ENCODE data around the gene TRPC5OS. TPM values are rescaled to one million over a fixed set of nuclear protein-coding genes. Genes with fewer than 3 reads are reported as not detected.

Gene TRPC5OS
- polyA plus RNA-seq, 1 donor (not counting 4 experiments of a cell fraction or from before 2014, with no cell fraction given) = not detected

GRCh38 chrX:111892375-111892774 is 16.4 kb downstream of the TRPC5OS start:
- H3K27me3 ChIP-seq (ENCODE audit: control insufficient read depth, extremely low read depth, insufficient read depth, low read length) = peaks cover 6% of the 10 kb centered on the region
- FAIRE-seq = no peak

DNA sequence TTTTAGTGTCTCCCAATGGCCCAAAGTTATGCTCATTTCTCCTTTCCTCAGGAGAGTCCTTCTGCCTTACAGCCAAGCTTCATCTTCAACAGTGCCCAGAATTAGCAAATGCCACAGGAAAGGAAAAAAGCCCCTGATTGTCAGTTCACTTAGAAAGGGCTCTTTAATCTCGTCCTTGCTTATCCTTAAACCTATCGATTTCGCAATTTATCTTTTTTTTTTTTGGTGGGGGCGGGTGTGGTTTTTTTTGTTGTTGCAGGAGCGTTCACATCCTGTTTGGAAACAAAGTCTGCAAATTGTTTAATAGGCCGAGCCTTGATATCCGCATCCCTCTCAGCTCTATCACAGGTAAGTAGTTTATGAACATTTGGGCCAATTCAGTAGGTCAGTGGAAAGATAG is 20.2 kb downstream of the TRPC5OS start:
- no peak overlapping the region for H2AFZ ChIP-seq (ENCODE audit: control insufficient read depth, low read length)
- H3K9me1 ChIP-seq (ENCODE audit: control insufficient read depth, extremely low read depth, insufficient read depth, low read length) = no peaks in the 10 kb centered on the region
- no peak overlapping the region for H3K4me2 ChIP-seq (ENCODE audit: control insufficient read depth, extremely low read depth, insufficient read depth, low read depth, low read length)
- TF ChIP-seq, protein P1, sequence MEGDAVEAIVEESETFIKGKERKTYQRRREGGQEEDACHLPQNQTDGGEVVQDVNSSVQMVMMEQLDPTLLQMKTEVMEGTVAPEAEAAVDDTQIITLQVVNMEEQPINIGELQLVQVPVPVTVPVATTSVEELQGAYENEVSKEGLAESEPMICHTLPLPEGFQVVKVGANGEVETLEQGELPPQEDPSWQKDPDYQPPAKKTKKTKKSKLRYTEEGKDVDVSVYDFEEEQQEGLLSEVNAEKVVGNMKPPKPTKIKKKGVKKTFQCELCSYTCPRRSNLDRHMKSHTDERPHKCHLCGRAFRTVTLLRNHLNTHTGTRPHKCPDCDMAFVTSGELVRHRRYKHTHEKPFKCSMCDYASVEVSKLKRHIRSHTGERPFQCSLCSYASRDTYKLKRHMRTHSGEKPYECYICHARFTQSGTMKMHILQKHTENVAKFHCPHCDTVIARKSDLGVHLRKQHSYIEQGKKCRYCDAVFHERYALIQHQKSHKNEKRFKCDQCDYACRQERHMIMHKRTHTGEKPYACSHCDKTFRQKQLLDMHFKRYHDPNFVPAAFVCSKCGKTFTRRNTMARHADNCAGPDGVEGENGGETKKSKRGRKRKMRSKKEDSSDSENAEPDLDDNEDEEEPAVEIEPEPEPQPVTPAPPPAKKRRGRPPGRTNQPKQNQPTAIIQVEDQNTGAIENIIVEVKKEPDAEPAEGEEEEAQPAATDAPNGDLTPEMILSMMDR (optimal IDR thresholded peaks at IDR 0.05 in 1 of 3, IDR thresholded peaks at IDR 0.05 in 1 of 3, conservative IDR thresholded peaks at IDR 0.05 in 1 of 3; ENCODE audit: extremely low read depth in 1 of 3, insufficient read depth in 2 of 3, low read length in 3 of 3) = no peak
- no peak for TF ChIP-seq EZH2 (IDR thresholded peaks at IDR 0.05; ENCODE audit: low read length)
- peaks cover 6% of the 10 kb centered on the region for H3K27me3 ChIP-seq (ENCODE audit: control insufficient read depth, extremely low read depth, insufficient read depth, low read length)
- H3K4me1 ChIP-seq (ENCODE audit: control insufficient read depth, extremely low read depth, insufficient read depth, low read length) = no peaks in the 10 kb centered on the region
- no peaks in the 10 kb centered on the region for H3K36me3 ChIP-seq (ENCODE audit: control insufficient read depth in 2 of 2, extremely low read depth in 1 of 2, insufficient read depth in 2 of 2, low read length in 2 of 2)
- DNase-seq (ENCODE audit: low read depth, low spot score) (no peak), FAIRE-seq (no peak)
- H3K9me3 ChIP-seq (ENCODE audit: control insufficient read depth, low read depth, low read length) = no peaks in the 10 kb centered on the region
- no peaks in the 10 kb centered on the region for H3K79me2 ChIP-seq (ENCODE audit: control insufficient read depth, insufficient read depth, low read length)
- H4K20me1 ChIP-seq (ENCODE audit: control insufficient read depth, extremely low read depth, insufficient read depth, low read length) = no peaks in the 10 kb centered on the region
- no peak overlapping the region for H3K27ac ChIP-seq (ENCODE audit: control insufficient read depth, insufficient read depth, low read length)
- dilution Hi-C loops (cut with MboI; ENCODE audit: extremely low pct_ligation_motif_present, low sequenced_read_pairs) = no loop called here
- H3K9ac ChIP-seq (ENCODE audit: control insufficient read depth, extremely low read depth, insufficient read depth, low read length) = no peak overlapping the region
- H3K4me3 ChIP-seq (ENCODE audit: control insufficient read depth in 2 of 3, extremely low read depth in 1 of 3, insufficient read depth in 2 of 3, low read depth in 1 of 3, low read length in 3 of 3) = no peak overlapping the region

More at GRCh38 chrX:111892375-111892774, 16.4 kb downstream of the TRPC5OS start:
- H3K9me1 ChIP-seq (ENCODE audit: control insufficient read depth, extremely low read depth, insufficient read depth, low read length) = no peaks in the 10 kb centered on the region
- dilution Hi-C loops (cut with MboI; ENCODE audit: extremely low pct_ligation_motif_present, low sequenced_read_pairs) = no loop called here
- H4K20me1 ChIP-seq (ENCODE audit: control insufficient read depth, extremely low read depth, insufficient read depth, low read length) = no peaks in the 10 kb centered on the region
- H3K27ac ChIP-seq (ENCODE audit: control insufficient read depth, insufficient read depth, low read length) = no peak overlapping the region
- no peak overlapping the region for H3K4me2 ChIP-seq (ENCODE audit: control insufficient read depth, extremely low read depth, insufficient read depth, low read depth, low read length)
- no peaks in the 10 kb centered on the region for H3K9me3 ChIP-seq (ENCODE audit: control insufficient read depth, low read depth, low read length)
- DNase-seq (ENCODE audit: low read depth, low spot score) = no peak
- H3K36me3 ChIP-seq (ENCODE audit: control insufficient read depth in 2 of 2, extremely low read depth in 1 of 2, insufficient read depth in 2 of 2, low read length in 2 of 2) = no peaks in the 10 kb centered on the region
- TF ChIP-seq, protein P1 (optimal IDR thresholded peaks at IDR 0.05 in 1 of 3, IDR thresholded peaks at IDR 0.05 in 1 of 3, conservative IDR thresholded peaks at IDR 0.05 in 1 of 3; ENCODE audit: extremely low read depth in 1 of 3, insufficient read depth in 2 of 3, low read length in 3 of 3) = no peak
- TF ChIP-seq EZH2 (IDR thresholded peaks at IDR 0.05; ENCODE audit: low read length) = no peak
- no peak overlapping the region for H2AFZ ChIP-seq (ENCODE audit: control insufficient read depth, low read length)
- H3K4me3 ChIP-seq (ENCODE audit: control insufficient read depth in 2 of 3, extremely low read depth in 1 of 3, insufficient read depth in 2 of 3, low read depth in 1 of 3, low read length in 3 of 3) = no peak overlapping the region
- no peaks in the 10 kb centered on the region for H3K4me1 ChIP-seq (ENCODE audit: control insufficient read depth, extremely low read depth, insufficient read depth, low read length)
- H3K9ac ChIP-seq (ENCODE audit: control insufficient read depth, extremely low read depth, insufficient read depth, low read length) = no peak overlapping the region
- no peaks in the 10 kb centered on the region for H3K79me2 ChIP-seq (ENCODE audit: control insufficient read depth, insufficient read depth, low read length)
